ENCODE data around the gene CCDC28B.
A peak's percentile ranks its signal among the peaks of the same experiment; 100 is the strongest.

Gene CCDC28B

DNA sequence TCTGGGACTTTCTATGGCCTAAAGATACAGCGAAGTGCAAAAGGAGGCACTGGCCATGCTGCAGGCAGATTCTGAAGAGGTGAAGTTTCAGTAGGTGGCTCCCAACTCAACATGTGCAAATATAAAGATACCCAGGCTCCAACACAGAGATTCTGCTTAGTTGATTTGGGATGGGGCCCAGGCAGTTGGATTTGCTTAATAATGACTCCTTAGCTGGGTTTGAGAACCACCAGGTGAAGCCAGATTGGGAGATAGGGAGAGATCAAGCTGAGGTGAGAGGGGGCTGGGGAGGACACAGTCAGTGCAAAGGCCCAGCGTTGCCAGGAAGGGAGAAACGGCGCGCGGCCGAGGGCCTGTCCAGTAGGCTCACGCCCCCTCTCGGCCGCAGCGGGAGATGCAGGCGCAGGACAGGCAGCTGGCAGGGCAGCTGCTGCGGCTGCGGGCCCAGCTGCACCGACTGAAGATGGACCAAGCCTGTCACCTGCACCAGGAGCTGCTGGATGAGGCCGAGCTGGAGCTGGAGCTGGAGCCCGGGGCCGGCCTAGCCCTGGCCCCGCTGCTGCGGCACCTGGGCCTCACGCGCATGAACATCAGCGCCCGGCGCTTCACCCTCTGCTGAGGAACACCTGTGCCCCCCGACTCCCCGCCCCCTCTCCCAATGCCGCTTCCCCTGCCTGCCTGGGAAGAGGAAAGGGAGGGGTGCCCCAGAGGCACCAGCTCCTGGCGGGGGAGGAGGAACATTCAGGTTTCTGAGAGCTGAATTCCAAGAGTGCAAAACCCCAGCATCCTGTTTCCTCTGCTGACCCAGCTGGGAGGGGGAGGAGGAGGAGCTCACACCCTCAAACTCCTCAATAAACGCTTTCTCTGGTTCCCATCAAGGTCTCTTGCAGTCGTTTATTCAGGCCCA, 47.8 kb downstream of the CCDC28B start:
- TF ChIP-seq ZNF274 (IDR thresholded peaks at IDR 0.05; ENCODE audit: low read depth, low read length), result no peak
- H3K4me3 ChIP-seq (ENCODE audit: low read length), result no peak overlapping the region; the same call in 1 of the 2 replicates

DNA sequence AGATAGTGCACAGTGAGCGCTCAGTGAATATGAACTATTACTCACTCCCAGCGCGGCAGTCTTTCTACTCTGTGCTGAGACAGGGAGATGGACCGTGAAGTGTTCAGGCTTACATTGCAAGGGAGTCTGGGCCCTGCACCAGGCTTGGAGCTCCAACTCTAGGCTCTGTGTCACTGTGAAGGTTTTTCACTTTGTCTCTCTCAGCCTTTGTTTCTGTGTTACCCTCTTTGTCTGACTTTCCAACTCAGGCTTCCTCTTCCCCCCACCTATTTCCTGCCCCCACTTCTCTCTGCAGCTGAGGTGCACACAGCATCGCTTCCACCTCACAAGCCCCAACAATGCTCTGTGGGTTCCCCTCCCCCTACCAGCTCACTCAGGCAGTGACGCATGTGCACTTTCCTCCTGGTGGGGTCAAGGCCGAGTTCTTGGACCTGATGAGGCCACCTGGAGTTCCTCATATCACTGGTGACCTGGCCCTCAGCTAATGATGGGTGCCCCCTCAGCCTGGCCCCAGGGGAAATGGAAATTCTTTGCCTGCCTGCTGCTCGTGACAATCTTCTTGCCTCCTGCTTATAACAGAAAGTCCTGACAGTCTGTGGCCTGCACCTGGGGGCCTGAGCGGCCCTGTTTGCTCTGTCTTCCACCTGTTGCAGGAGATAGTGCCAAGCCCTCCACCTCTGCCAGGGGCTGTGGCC, 49.6 kb downstream of the CCDC28B start:
- peak overlapping the region; percentile 2; the same call in 1 of the 2 replicates for H3K4me3 ChIP-seq (ENCODE audit: low read length)
- TF ChIP-seq ZNF274 (IDR thresholded peaks at IDR 0.05; ENCODE audit: low read depth, low read length), result no peak

DNA sequence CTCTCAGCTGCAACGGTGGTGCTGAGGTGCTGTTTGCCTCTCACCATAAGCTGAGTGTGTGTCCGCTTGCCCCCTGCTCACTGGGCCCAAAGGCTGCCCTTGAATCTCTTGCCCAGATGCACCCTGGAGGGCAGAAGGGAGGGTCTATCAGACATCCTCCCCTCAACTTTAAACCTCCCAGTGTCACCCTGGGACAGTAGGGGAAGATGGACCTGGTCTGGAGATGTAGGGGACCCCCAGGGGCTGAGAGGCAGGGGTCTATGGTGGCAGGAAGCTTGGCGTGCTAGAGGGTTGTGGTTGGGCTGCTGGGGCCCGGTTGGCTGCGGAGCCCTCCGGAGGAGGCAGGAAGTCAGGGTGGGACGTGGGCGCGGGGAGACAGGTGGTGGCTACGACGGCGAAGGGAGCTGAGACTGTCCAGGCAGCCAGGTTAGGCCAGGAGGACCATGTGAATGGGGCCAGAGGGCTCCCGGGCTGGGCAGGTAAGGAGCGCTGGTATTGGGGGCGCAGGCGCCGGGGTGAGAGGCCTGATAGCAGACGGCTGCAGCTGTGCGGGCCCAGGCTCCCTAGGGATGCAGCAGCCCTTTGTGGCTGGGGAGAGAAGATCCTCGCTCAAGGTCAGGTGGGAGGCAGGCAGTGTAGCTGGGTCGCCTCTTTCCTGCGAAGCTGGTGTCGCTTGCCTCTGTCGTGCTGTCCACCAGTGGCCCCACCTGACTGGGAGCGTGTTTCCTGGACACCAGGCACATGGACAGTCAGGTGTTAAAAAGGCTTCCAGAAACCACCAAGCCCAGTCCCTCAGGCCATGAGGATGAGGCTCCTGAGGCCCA, 50.7 kb downstream of the CCDC28B start, which contains the start of gene LCK:
Gene LCK (plus strand): TSS at position 373 of the 824 bp plus-strand sequence. CDS start 23,065 bp downstream, outside the sequence.
- no peak for TF ChIP-seq ZNF274 (IDR thresholded peaks at IDR 0.05; ENCODE audit: low read depth, low read length)
- H3K4me3 ChIP-seq (ENCODE audit: low read length), result peak within 1 kb of the TSS; percentile 6; the same call in 1 of the 2 replicates
